GM23338 (cell line): Measurements from ENCODE around the gene DPH2. TPM values are rescaled to one million over a fixed set of nuclear protein-coding genes. Genes with fewer than 3 reads are reported as not detected.

Source experiments
- ATAC-seq: fragments of 200-7000 bp; cut with Tn5 transposase; 3 replicates; pipeline ENCODE4 v1.9.1; 2020
- DNase-seq: peaks from one replicate; pipeline ENCODE4 v3.0.0-alpha.2; 2015; ENCODE audit warnings: low spot score
- H2AFZ ChIP-seq: fragments of 200-600 bp; sonication (generic); 2 replicates; pipeline ENCODE4 v1.8.0; 2016; ENCODE audit warnings: antibody characterized with exemption, mild to moderate bottlenecking, moderate library complexity
- H3F3A ChIP-seq: fragments of 200-600 bp; sonication (generic); replicated peaks from 2 replicates; pipeline ENCODE4 v1.8.0; 2017; ENCODE audit warnings: antibody characterized with exemption, mixed run types, low read depth
- H3K27ac ChIP-seq: fragments of 200-600 bp; sonication (generic); 2 replicates; pipeline ENCODE4 v1.6.1; 2016; ENCODE audit warnings: low read depth
- H3K27me3 ChIP-seq: fragments of 200-600 bp; sonication (generic); 2 replicates; pipeline ENCODE4 v1.8.0; 2016; ENCODE audit warnings: mild to moderate bottlenecking, mixed run types, moderate library complexity; ENCODE audit not compliant: insufficient read depth
- H3K36me3 ChIP-seq: fragments of 200-600 bp; sonication (generic); 2 replicates; pipeline ENCODE4 v1.8.0; 2016; ENCODE audit warnings: mild to moderate bottlenecking; ENCODE audit not compliant: insufficient read depth
- H3K4me1 ChIP-seq: fragments of 200-600 bp; sonication (generic); 2 replicates; pipeline ENCODE4 v1.8.0; 2016; ENCODE audit warnings: mild to moderate bottlenecking, moderate library complexity; ENCODE audit not compliant: insufficient read depth
- H3K4me2 ChIP-seq: fragments of 200-600 bp; sonication (generic); 2 replicates; pipeline ENCODE4 v1.7.1; 2017; ENCODE audit warnings: mixed run types
- H3K4me3 ChIP-seq: fragments of 200-600 bp; sonication (generic); 2 replicates; pipeline ENCODE4 v1.6.1; 2016; ENCODE audit warnings: mixed run types
- H3K79me2 ChIP-seq: fragments of 200-600 bp; sonication (generic); replicated peaks from 2 replicates; pipeline ENCODE4 v1.8.0; 2017; ENCODE audit warnings: mild to moderate bottlenecking; ENCODE audit not compliant: insufficient read depth
- H3K9me2 ChIP-seq: fragments of 200-600 bp; sonication (generic); 2 replicates; pipeline ENCODE4 v1.8.0; 2017; ENCODE audit not compliant: insufficient read depth
- H4K20me1 ChIP-seq: fragments of 200-600 bp; sonication (generic); replicated peaks from 2 replicates; pipeline ENCODE4 v1.8.0; 2017; ENCODE audit warnings: mild to moderate bottlenecking; ENCODE audit not compliant: insufficient read depth
- H3K27ac Mint-ChIP-seq: 2 replicates; pipeline ENCODE4 v1.8.0; 2020; ENCODE audit warnings: inconsistent platforms, mild to moderate bottlenecking, moderate library complexity, mixed read lengths
- H3K27me3 Mint-ChIP-seq: 3 replicates; pipeline ENCODE4 v1.8.0; 2022; ENCODE audit warnings: low read depth, mild to moderate bottlenecking, moderate library complexity, mixed read lengths, inconsistent platforms; ENCODE audit not compliant: insufficient read depth, poor library complexity
- H3K36me3 Mint-ChIP-seq: 3 replicates; pipeline ENCODE4 v1.8.0; 2021; ENCODE audit warnings: low read depth, mild to moderate bottlenecking, inconsistent platforms, moderate library complexity, mixed read lengths
- H3K4me1 Mint-ChIP-seq: 3 replicates; pipeline ENCODE4 v1.8.0; 2020; ENCODE audit warnings: mild to moderate bottlenecking, inconsistent platforms, mixed read lengths
- H3K4me3 Mint-ChIP-seq: 3 replicates; pipeline ENCODE4 v1.8.0; 2021; ENCODE audit warnings: moderate library complexity, mild to moderate bottlenecking, inconsistent platforms, mixed read lengths
- H3K9me3 Mint-ChIP-seq: 3 replicates; pipeline ENCODE4 v1.8.0; 2020; ENCODE audit warnings: moderate library complexity, mild to moderate bottlenecking, inconsistent platforms, mixed read lengths
- CTCF ChIP-seq, 2 experiments: fragments of 200-600 bp in 1 of 2; sonication (generic) in 1 of 2; conservative IDR thresholded peaks; 2 replicates each; pipeline versions ENCODE4 v1.5.1 to v1.6.1; 2016 to 2017; ENCODE audit warnings: antibody characterized with exemption in 2 of 2, low read depth in 2 of 2, mild to moderate bottlenecking in 2 of 2, moderate library complexity in 1 of 2
- ETS1 ChIP-seq: IDR thresholded peaks from 2 replicates; pipeline ENCODE4 v1.6.1; 2016; ENCODE audit warnings: antibody characterized with exemption
- EZH2phosphoT487 ChIP-seq: fragments of 200-600 bp; sonication (generic); IDR thresholded peaks from one replicate; pipeline ENCODE4 v1.8.1; 2018; ENCODE audit warnings: antibody characterized with exemption; ENCODE audit not compliant: unreplicated experiment
- NANOG ChIP-seq: IDR thresholded peaks from 2 replicates; pipeline ENCODE4 v1.6.1; 2016; ENCODE audit warnings: antibody characterized with exemption, borderline replicate concordance
- POLR2AphosphoS5 ChIP-seq: IDR thresholded peaks from 2 replicates; pipeline ENCODE4 v1.6.1; 2016; ENCODE audit warnings: antibody characterized with exemption, low read depth
- ZNF462 ChIP-seq: fragments of 250-450 bp; sonication (Bioruptor Pico); IDR thresholded peaks from 2 replicates; pipeline ENCODE4 v1.5.0; 2020; ENCODE audit warnings: mild to moderate bottlenecking, moderate library complexity
- polyA plus RNA-seq: library from polyadenylated mRNA; unstranded; fragments of >200 nt; fragmentation: Nextera tagmentation; extraction: Ambion mirVana; gene quantifications from 2 replicates; pipeline ENCODE4 v1.2.1, GENCODE V29; 2016
- total RNA-seq: library from RNA; depleted of rRNA; stranded (reverse); fragments of >200 nt; shearing (Covaris generic); gene quantifications from 2 replicates; pipeline ENCODE4 v1.2.3, GENCODE V29; 2014

Gene DPH2
- total and polyA plus RNA-seq, 2 experiments from 2014 or later: 32.1 to 90.3 TPM

GRCh38 chr1:43930168-43930948 is 39.5 kb upstream of the DPH2 start:
- Histone ChIP-seq H3K4me3 (no peak overlapping the region), H2AFZ (no peak overlapping the region), H3K27me3 (peaks cover 8% of the 10 kb centered on the region), H3F3A (peaks cover 15% of the 10 kb centered on the region), H3K36me3 (no peaks in the 10 kb centered on the region), H3K4me2 (no peak overlapping the region), H3K79me2 (no peaks in the 10 kb centered on the region), H4K20me1 (no peaks in the 10 kb centered on the region), H3K9me2 (no peaks in the 10 kb centered on the region), H3K27ac (no peak overlapping the region), H3K4me1 (peaks cover 22% of the 10 kb centered on the region)
- ATAC-seq: peak; percentile 16
- peak overlapping the region; percentile 72; the same call in 1 of the 2 replicates for H3K27ac Mint-ChIP-seq
- H3K36me3 Mint-ChIP-seq: no peaks in the 10 kb centered on the region; the same call in 2 of the 3 replicates
- peak; percentile 71 to 78 for TF ChIP-seq CTCF (conservative IDR thresholded peaks at IDR 0.05; ENCODE audit: low read depth in 2 of 2)
- no peak for TF ChIP-seq NANOG
- no peak overlapping the region for H3K4me3 Mint-ChIP-seq
- H3K27me3 Mint-ChIP-seq: peaks cover 30% of the 10 kb centered on the region
- DNase-seq: peak; percentile 85
- no peaks in the 10 kb centered on the region for H3K9me3 Mint-ChIP-seq
- H3K4me1 Mint-ChIP-seq: peaks cover 32% of the 10 kb centered on the region

- peaks cover 36% of the 10 kb centered on the region for H3K4me1 Mint-ChIP-seq
- H3K27ac Mint-ChIP-seq: no peak overlapping the region
- Histone ChIP-seq H3K4me2 (no peak overlapping the region), H2AFZ (no peak overlapping the region), H3K27me3 (peaks cover 8% of the 10 kb centered on the region), H3K9me2 (no peaks in the 10 kb centered on the region), H3K4me3 (no peak overlapping the region), H3K79me2 (no peaks in the 10 kb centered on the region), H3K27ac (no peak overlapping the region), H3K36me3 (no peaks in the 10 kb centered on the region), H3K4me1 (peaks cover 28% of the 10 kb centered on the region), H4K20me1 (no peaks in the 10 kb centered on the region), H3F3A (peaks cover 18% of the 10 kb centered on the region)
- peaks cover 30% of the 10 kb centered on the region for H3K27me3 Mint-ChIP-seq
- ATAC-seq: no peak
- H3K36me3 Mint-ChIP-seq: no peaks in the 10 kb centered on the region; the same call in 2 of the 3 replicates
- H3K9me3 Mint-ChIP-seq: no peaks in the 10 kb centered on the region
- H3K4me3 Mint-ChIP-seq: no peak overlapping the region
- no peak for TF ChIP-seq NANOG
- no peak for TF ChIP-seq ETS1
- no peak for TF ChIP-seq POLR2AphosphoS5
- no peak for TF ChIP-seq ZNF462 (CRISPR knock-in tag)
- TF ChIP-seq EZH2phosphoT487: no peak
- no peak for DNase-seq
These were observed 38.9 kb upstream of the DPH2 start for GRCh38 chr1:43930949-43931275.
